Keratinocyte (primary cell): ENCODE results near the gene TANK. TPM values are rescaled to one million over a fixed set of nuclear protein-coding genes. Genes with fewer than 3 reads are reported as not detected.
A peak's percentile ranks its signal among the peaks of the same experiment; 100 is the strongest.

Experiments used
- DNase-seq: peaks from one replicate; pipeline ENCODE4 v3.0.0-alpha.2; 2011; ENCODE audit warnings: low read depth, missing footprints, low spot score
- FAIRE-seq: peaks from 2 replicates; lab custom pipeline; 2011; peaks lifted over from hg19 to GRCh38; lab: Jason Lieb, UNC
- H2AFZ ChIP-seq: 2 replicates; pipeline ENCODE4 v1.6.0; 2012; ENCODE audit warnings: low read length, control low read depth, inconsistent platforms; ENCODE audit not compliant: control insufficient read depth
- H3K27ac ChIP-seq: 2 replicates; pipeline ENCODE4 v1.5.1; 2011; ENCODE audit warnings: low read length; ENCODE audit not compliant: control insufficient read depth, insufficient read depth
- H3K27me3 ChIP-seq: 3 replicates; pipeline ENCODE4 v1.6.0; 2011; ENCODE audit warnings: low read length; ENCODE audit not compliant: control insufficient read depth, insufficient read depth; ENCODE audit errors: extremely low read depth
- H3K36me3 ChIP-seq, 2 experiments: 2 replicates in 1 of 2; 3 replicates in 1 of 2; pipeline ENCODE4 v1.5.1; 2011; ENCODE audit warnings: low read length in 2 of 2, mild to moderate bottlenecking in 1 of 2; ENCODE audit not compliant: control insufficient read depth in 2 of 2, insufficient read depth in 2 of 2; ENCODE audit errors: extremely low read depth in 1 of 2
- H3K4me1 ChIP-seq: 3 replicates; pipeline ENCODE4 v1.5.1; 2011; ENCODE audit warnings: low read length; ENCODE audit not compliant: control insufficient read depth, insufficient read depth; ENCODE audit errors: extremely low read depth
- H3K4me2 ChIP-seq: 3 replicates; pipeline ENCODE4 v1.6.0; 2011; ENCODE audit warnings: low read depth, low read length; ENCODE audit not compliant: control insufficient read depth, insufficient read depth; ENCODE audit errors: extremely low read depth
- H3K4me3 ChIP-seq, 3 experiments: fragments of 200-600 bp in 1 of 3; sonication (generic) in 1 of 3; 2 replicates in 2 of 3; 3 replicates in 1 of 3; pipeline ENCODE4 v1.5.1; 2011 to 2016; ENCODE audit warnings: low read length in 3 of 3, mild to moderate bottlenecking in 3 of 3, control low read depth in 2 of 3, inconsistent platforms in 1 of 3, low read depth in 1 of 3, mixed read lengths in 1 of 3, mixed run types in 1 of 3, moderate library complexity in 1 of 3; ENCODE audit not compliant: control insufficient read depth in 2 of 3, insufficient read depth in 2 of 3; ENCODE audit errors: extremely low read depth in 1 of 3
- H3K79me2 ChIP-seq: 2 replicates; pipeline ENCODE4 v1.6.0; 2012; ENCODE audit warnings: low read length; ENCODE audit not compliant: control insufficient read depth, insufficient read depth
- H3K9ac ChIP-seq: 3 replicates; pipeline ENCODE4 v1.6.0; 2011; ENCODE audit warnings: low read length; ENCODE audit not compliant: control insufficient read depth, insufficient read depth; ENCODE audit errors: extremely low read depth
- H3K9me1 ChIP-seq: 3 replicates; pipeline ENCODE4 v1.6.0; 2011; ENCODE audit warnings: low read length; ENCODE audit not compliant: control insufficient read depth, insufficient read depth; ENCODE audit errors: extremely low read depth
- H3K9me3 ChIP-seq: 2 replicates; pipeline ENCODE4 v1.5.1; 2012; ENCODE audit warnings: low read depth, low read length; ENCODE audit not compliant: control insufficient read depth
- H4K20me1 ChIP-seq: 3 replicates; pipeline ENCODE4 v1.6.0; 2011; ENCODE audit warnings: low read length; ENCODE audit not compliant: control insufficient read depth, insufficient read depth; ENCODE audit errors: extremely low read depth
- EZH2 ChIP-seq: IDR thresholded peaks from one replicate; pipeline ENCODE4 v1.6.1; 2012; ENCODE audit warnings: inconsistent platforms, mild to moderate bottlenecking, low read length, moderate library complexity
- dilution Hi-C: fragments of 300-500 bp; cut with MboI; formaldehyde crosslinking; loops from one replicate; pipeline ENCODE4 v1.7.0; 2020; ENCODE audit warnings: low sequenced_read_pairs; ENCODE audit not compliant: extremely low pct_ligation_motif_present
- polyA plus RNA-seq, 5 experiments: library from polyadenylated mRNA; depleted of rRNA in 3 of 5; stranded (reverse) in 3 of 5; stranded (forward) in 1 of 5; unstranded in 1 of 5; fragments of >200 nt; gene quantifications; 1 replicate in 1 of 5; 2 replicates in 3 of 5; 3 replicates in 1 of 5; pipeline versions ENCODE4 v1.2.1 to v1.2.3, GENCODE V29; 2011 to 2012; ENCODE audit warnings: missing spikeins in 2 of 5, low read depth in 1 of 5, low replicate concordance in 1 of 5
- TF ChIP-seq, protein P1 (sequence below), 3 experiments: IDR thresholded peaks in 1 of 3; conservative IDR thresholded peaks in 1 of 3; optimal IDR thresholded peaks in 1 of 3; 2 replicates in 2 of 3; 3 replicates in 1 of 3; pipeline versions ENCODE3 to v1.5.1; 2011; ENCODE audit warnings: low read length in 3 of 3, mild to moderate bottlenecking in 3 of 3, moderate library complexity in 2 of 3, control low read depth in 1 of 3, inconsistent platforms in 1 of 3; ENCODE audit not compliant: insufficient read depth in 2 of 3; ENCODE audit errors: extremely low read depth in 1 of 3

TANK gene
- polyA plus RNA-seq, 1 donor (not counting 4 experiments of a cell fraction or from before 2014, with no cell fraction given) = 47.2 TPM

DNA sequence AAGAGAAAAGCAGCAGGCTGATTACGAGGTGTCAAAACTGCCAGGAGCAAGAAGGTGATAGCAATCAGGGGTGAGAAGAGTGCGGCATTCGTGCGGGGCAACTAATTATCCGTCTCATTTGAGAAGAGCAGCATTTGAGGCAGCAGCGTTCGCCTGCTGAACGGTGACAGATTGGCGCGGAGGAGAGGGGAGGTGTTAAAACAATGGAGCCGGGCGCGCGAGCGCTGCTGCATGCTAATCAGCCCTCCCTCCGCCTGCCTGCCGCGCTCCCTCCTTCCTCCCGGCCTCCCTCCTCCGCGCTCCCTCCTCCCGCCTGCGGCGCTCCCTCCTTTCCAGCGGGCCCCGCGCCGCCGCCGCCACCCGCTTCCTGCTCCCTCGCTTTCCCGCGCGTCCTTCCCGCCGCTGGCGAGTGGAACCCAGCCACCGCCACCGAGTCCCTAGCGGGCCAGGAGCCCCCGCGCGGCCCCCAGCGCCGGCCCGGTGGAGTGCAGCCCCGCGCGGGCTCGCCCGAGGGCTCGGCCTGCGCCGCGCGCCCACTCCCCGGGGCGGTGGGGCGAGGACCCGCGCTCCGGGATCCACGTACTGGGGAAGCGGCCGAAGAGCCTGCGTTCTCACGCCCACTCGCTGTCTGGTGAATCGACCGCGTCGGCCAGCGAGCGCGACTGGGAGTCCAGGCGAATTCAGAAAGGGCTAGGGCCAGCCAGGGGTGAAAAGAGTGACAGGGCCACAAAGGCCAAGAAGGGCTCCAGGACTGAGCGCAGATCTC lies 78.5 kb downstream of the TANK start:
- DNase-seq = no peak
- no peak overlapping the region for H3K27ac ChIP-seq
- H3K79me2 ChIP-seq = no peaks in the 10 kb centered on the region
- no peaks in the 10 kb centered on the region for H3K36me3 ChIP-seq
- H3K9ac ChIP-seq = peak overlapping the region; percentile 64
- H4K20me1 ChIP-seq = no peaks in the 10 kb centered on the region
- TF ChIP-seq, protein P1, sequence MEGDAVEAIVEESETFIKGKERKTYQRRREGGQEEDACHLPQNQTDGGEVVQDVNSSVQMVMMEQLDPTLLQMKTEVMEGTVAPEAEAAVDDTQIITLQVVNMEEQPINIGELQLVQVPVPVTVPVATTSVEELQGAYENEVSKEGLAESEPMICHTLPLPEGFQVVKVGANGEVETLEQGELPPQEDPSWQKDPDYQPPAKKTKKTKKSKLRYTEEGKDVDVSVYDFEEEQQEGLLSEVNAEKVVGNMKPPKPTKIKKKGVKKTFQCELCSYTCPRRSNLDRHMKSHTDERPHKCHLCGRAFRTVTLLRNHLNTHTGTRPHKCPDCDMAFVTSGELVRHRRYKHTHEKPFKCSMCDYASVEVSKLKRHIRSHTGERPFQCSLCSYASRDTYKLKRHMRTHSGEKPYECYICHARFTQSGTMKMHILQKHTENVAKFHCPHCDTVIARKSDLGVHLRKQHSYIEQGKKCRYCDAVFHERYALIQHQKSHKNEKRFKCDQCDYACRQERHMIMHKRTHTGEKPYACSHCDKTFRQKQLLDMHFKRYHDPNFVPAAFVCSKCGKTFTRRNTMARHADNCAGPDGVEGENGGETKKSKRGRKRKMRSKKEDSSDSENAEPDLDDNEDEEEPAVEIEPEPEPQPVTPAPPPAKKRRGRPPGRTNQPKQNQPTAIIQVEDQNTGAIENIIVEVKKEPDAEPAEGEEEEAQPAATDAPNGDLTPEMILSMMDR (optimal IDR thresholded peaks at IDR 0.05 in 1 of 3, IDR thresholded peaks at IDR 0.05 in 1 of 3, conservative IDR thresholded peaks at IDR 0.05 in 1 of 3; ENCODE audit: extremely low read depth in 1 of 3, insufficient read depth in 2 of 3, low read length in 3 of 3) = no peak
- TF ChIP-seq EZH2 = no peak
- no peaks in the 10 kb centered on the region for H3K9me3 ChIP-seq
- H2AFZ ChIP-seq = peak overlapping the region; percentile 85
- no peaks in the 10 kb centered on the region for H3K27me3 ChIP-seq
- no peaks in the 10 kb centered on the region for H3K9me1 ChIP-seq
- peaks cover 14% of the 10 kb centered on the region for H3K4me1 ChIP-seq
- peak overlapping the region; percentile 96 for H3K4me2 ChIP-seq
- H3K4me3 ChIP-seq = peak overlapping the region; percentile 34 to 84 (median 54)
- no peak for FAIRE-seq
- dilution Hi-C loops = no loop called here

DNA sequence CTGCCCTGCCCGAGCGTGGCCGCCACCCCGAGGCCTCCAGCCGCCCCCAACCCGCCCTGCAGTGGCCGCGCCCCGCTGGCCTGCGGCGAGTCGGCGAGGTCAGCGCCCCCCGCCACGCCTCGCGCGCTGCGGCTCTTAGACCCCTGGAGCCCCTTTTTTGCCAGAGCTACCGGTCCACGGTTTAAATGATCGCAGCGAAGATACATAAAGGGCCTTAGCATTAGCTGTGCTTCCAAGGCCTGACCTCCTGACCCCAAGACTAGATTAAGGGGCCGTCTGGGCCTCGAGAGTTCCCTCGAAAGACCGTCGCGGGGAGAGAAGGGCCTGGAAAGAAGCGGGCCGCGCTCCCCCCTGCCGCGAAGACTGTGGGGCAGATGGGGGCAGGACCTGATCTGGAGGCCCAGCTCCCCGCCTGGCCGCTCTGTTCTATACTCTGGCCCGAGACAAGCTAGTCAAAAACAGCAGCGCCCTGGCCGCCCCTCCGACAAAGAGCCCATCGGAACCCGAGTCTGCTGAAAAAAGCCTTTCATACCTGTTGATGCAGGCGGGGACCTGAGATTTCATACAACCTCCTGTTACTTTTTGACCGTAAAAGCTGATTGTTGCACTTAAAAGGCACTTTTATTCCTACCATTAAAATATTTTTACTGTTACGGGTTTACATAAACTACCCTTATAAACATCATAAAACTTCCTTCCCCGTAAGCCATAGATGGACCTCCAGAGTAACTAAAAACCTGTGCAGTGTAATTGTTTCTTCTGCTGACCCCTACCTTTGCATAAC lies 79.3 kb downstream of the TANK start:
- no peaks in the 10 kb centered on the region for H3K79me2 ChIP-seq
- no peaks in the 10 kb centered on the region for H3K9me3 ChIP-seq
- dilution Hi-C loops = no loop called here
- H3K27ac ChIP-seq = no peak overlapping the region
- FAIRE-seq (no peak), DNase-seq (no peak)
- TF ChIP-seq EZH2 = no peak
- H2AFZ ChIP-seq = no peak overlapping the region
- H4K20me1 ChIP-seq = no peaks in the 10 kb centered on the region
- H3K4me1 ChIP-seq = peaks cover 15% of the 10 kb centered on the region
- H3K4me3 ChIP-seq = no peak overlapping the region
- no peak overlapping the region for H3K9ac ChIP-seq
- H3K4me2 ChIP-seq = no peak overlapping the region
- no peaks in the 10 kb centered on the region for H3K27me3 ChIP-seq
- no peaks in the 10 kb centered on the region for H3K9me1 ChIP-seq
- no peaks in the 10 kb centered on the region for H3K36me3 ChIP-seq
